GM21423 (cell line): ENCODE results near the gene CFAP69.
"Not testable (repeated sequence)": the region's sequence is repeated elsewhere in the genome, so short reads cannot be mapped to it uniquely, and the experiment has no call there.

Source experiments
- ATAC-seq: cut with Tn5 transposase; IDR thresholded peaks from one replicate; pipeline ENCODE4 v1.9.1; 2021; ENCODE audit warnings: mild to moderate bottlenecking, moderate library complexity; ENCODE audit not compliant: unreplicated experiment

Gene CFAP69

GRCh38 chr7:90232430-90232829 lies 12.5 kb upstream of the CFAP69 start:
- no peak for ATAC-seq

GRCh38 chr7:90233569-90233968 lies 11.4 kb upstream of the CFAP69 start:
- no peak for ATAC-seq

- no peak for ATAC-seq
These were observed 8.2 kb upstream of the CFAP69 start for GRCh38 chr7:90236721-90237289.

GRCh38 chr7:90238022-90238421 lies 7.0 kb upstream of the CFAP69 start:
- ATAC-seq = no peak

- ATAC-seq = no peak
These were observed 6.4 kb upstream of the CFAP69 start for GRCh38 chr7:90238583-90238982.

GRCh38 chr7:90239050-90239449 lies 5.9 kb upstream of the CFAP69 start:
- no peak for ATAC-seq

GRCh38 chr7:90239625-90240228 lies 5.2 kb upstream of the CFAP69 start:
- no peak for ATAC-seq

- ATAC-seq = peak; percentile 39
These were observed 2.4 kb upstream of the CFAP69 start for GRCh38 chr7:90242369-90243168.

GRCh38 chr7:90243556-90243955 lies 1.4 kb upstream of the CFAP69 start:
- ATAC-seq = no peak

GRCh38 chr7:90244565-90244908 lies 437 bp upstream of the CFAP69 start:
- ATAC-seq = no peak

GRCh38 chr7:90246171-90246570 lies 1.2 kb downstream of the CFAP69 start:
- ATAC-seq = no peak

GRCh38 chr7:90248706-90249105 lies 3.7 kb downstream of the CFAP69 start:
- ATAC-seq = no peak

GRCh38 chr7:90250601-90251303 lies 5.8 kb downstream of the CFAP69 start:
- ATAC-seq = no peak

- ATAC-seq = no peak
These were observed 6.3 kb downstream of the CFAP69 start for GRCh38 chr7:90251304-90251635.

- ATAC-seq = not testable (repeated sequence)
These were observed 11.0 kb downstream of the CFAP69 start for GRCh38 chr7:90256011-90256410.

GRCh38 chr7:90256778-90257177 lies 11.8 kb downstream of the CFAP69 start:
- ATAC-seq = no peak

GRCh38 chr7:90261441-90261840 lies 16.5 kb downstream of the CFAP69 start:
- ATAC-seq = no peak

GRCh38 chr7:90262438-90262837 lies 17.5 kb downstream of the CFAP69 start:
- peak; percentile 94 for ATAC-seq

GRCh38 chr7:90266808-90267207 lies 21.8 kb downstream of the CFAP69 start:
- ATAC-seq = no peak

GRCh38 chr7:90267263-90267858 lies 22.4 kb downstream of the CFAP69 start:
- no peak for ATAC-seq

GRCh38 chr7:90269163-90269562 lies 24.2 kb downstream of the CFAP69 start:
- ATAC-seq = no peak
